Right lobe of liver (tissue), 4 donors: ENCODE measurements around the gene ATP7B.
"Not testable (repeated sequence)": the region's sequence is repeated elsewhere in the genome, so short reads cannot be mapped to it uniquely, and the experiment has no call there.

Experiments
- CTCF ChIP-seq, 4 donors: fragments of 200-600 bp in 3 of 4; fragments of 450-650 bp in 1 of 4; IDR thresholded peaks; one replicate each; pipeline versions ENCODE4 v1.5.1 to v1.8.0; 2016 to 2022; ENCODE audit warnings: antibody characterized with exemption in 4 of 4, mild to moderate bottlenecking in 2 of 4
- POLR2A ChIP-seq: fragments of 450-650 bp; IDR thresholded peaks from one replicate; pipeline ENCODE4 v1.6.1; 2017; ENCODE audit warnings: antibody characterized with exemption, mild to moderate bottlenecking
- donor health status: DM: no; HTN: no; CAD: no.
- donor health status: DM: no; HTN: no; CAD: no.
- donor health status: DM: no; HTN: yes; CAD: no.

GRCh38 chr13:52030401-52030800 lies 19.2 kb upstream of the ATP7B start:
- TF ChIP-seq CTCF (IDR thresholded peaks at IDR 0.05); POLR2A: not testable (repeated sequence)
